ENCODE measurements around the gene FOXF1. TPM values are rescaled to one million over a fixed set of nuclear protein-coding genes. Genes with fewer than 3 reads are reported as not detected.

Gene FOXF1
- total RNA-seq, 2 experiments from 2014 or later, result not detected

DNA sequence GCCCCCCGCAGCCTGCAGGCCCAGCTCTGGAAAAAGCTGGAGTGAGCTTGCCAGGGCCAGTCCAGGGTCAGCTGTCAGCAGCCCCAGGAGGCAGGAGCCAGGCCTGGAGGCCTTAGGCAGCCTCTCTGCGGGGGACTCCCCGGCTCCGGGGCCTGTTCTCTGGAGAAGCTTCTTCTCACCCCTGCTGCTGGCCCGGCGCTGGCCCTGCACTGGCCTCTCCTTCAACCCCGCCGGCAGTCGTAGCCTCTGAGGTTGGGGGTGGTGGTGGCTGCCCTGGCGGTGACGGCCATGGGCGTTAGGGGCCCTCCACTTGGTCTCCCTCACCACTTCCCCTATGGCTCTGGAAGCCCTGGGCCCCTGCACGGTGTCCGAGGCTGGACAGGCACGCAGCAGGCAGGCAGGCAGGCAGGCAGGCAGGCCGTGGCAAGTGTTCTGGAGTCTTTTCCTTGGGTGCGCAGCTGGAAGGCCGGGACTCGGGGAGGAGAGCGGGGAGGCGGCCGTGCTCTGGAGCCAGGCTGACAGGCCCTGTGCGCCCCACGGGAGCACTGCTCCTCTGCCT, 2.1 kb downstream of the FOXF1 start:
- H3K27me3 Mint-ChIP-seq, result peaks cover 61% of the 10 kb centered on the region
- no peak for ATAC-seq
- no peaks in the 10 kb centered on the region for H3K9me3 Mint-ChIP-seq
- peaks cover 16% of the 10 kb centered on the region for H3K4me1 Mint-ChIP-seq (ENCODE audit: low read depth)
- no peak for TF ChIP-seq CTCF (IDR thresholded peaks at IDR 0.05)
- H3K36me3 Mint-ChIP-seq (ENCODE audit: low read depth), result no peaks in the 10 kb centered on the region
- POLR2A ChIA-PET, result interaction anchor here (0.6 kb wide), 1 partner anchor 214 kb away, joined by 4 read pairs; no protein-coding TSS in a partner anchor
- no peak overlapping the region for H3K4me3 Mint-ChIP-seq
- DNase-seq, result no peak
- intact Hi-C loops (cut with micrococcal nuclease), result no loop called here
- H3K27ac Mint-ChIP-seq, result no peak overlapping the region
- CTCF ChIA-PET, result interaction anchor here (0.9 kb wide), 1 partner anchor 52 kb away, joined by 3 read pairs; no protein-coding TSS in a partner anchor

DNA sequence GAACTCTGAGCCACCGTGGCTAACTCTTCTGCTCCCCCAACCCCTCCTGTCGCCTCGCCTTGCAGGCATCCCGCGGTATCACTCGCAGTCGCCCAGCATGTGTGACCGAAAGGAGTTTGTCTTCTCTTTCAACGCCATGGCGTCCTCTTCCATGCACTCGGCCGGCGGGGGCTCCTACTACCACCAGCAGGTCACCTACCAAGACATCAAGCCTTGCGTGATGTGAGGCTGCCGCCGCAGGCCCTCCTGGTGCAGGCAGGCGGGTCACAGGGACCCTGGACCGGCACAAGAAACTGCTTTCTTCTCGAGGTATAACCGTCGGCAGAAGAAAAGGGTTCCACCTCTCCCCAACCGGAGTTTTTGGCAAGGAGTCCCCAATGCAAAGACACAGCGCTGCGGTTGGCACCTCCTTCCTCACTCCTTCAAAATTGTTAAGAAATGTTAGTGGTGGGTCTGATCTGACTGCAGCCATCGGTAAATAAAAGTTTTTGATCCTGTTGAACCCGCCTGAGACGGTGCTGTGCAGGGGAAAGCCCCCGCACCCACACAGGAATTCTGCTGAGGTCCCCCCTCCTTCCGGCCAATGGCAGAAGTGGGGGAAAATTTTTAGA, 2.6 kb downstream of the FOXF1 start:
- intact Hi-C loops (cut with micrococcal nuclease), result no loop called here
- ChIA-PET POLR2A (interaction anchor here (0.6 kb wide), 1 partner anchor 213 kb away, joined by 4 read pairs; no protein-coding TSS in a partner anchor), CTCF (no interaction called here)
- no peak for TF ChIP-seq CTCF (IDR thresholded peaks at IDR 0.05)
- H3K4me1 Mint-ChIP-seq (ENCODE audit: low read depth), result peaks cover 10% of the 10 kb centered on the region
- peaks cover 61% of the 10 kb centered on the region for H3K27me3 Mint-ChIP-seq
- no peaks in the 10 kb centered on the region for H3K36me3 Mint-ChIP-seq (ENCODE audit: low read depth)
- H3K9me3 Mint-ChIP-seq, result no peaks in the 10 kb centered on the region
- no peak overlapping the region for H3K27ac Mint-ChIP-seq
- no peak overlapping the region for H3K4me3 Mint-ChIP-seq
- no peak for ATAC-seq
- no peak for DNase-seq

- H3K27me3 Mint-ChIP-seq, result peaks cover 66% of the 10 kb centered on the region
- ATAC-seq (no peak), DNase-seq (no peak)
- H3K4me3 Mint-ChIP-seq, result no peak overlapping the region
- CTCF ChIA-PET, result no interaction called here
- no peaks in the 10 kb centered on the region for H3K36me3 Mint-ChIP-seq (ENCODE audit: low read depth)
- H3K9me3 Mint-ChIP-seq, result no peaks in the 10 kb centered on the region
- H3K4me1 Mint-ChIP-seq (ENCODE audit: low read depth), result peaks cover 9% of the 10 kb centered on the region
- H3K27ac Mint-ChIP-seq, result no peak overlapping the region
- TF ChIP-seq CTCF (IDR thresholded peaks at IDR 0.05), result no peak
- intact Hi-C loops (cut with micrococcal nuclease), result no loop called here
- POLR2A ChIA-PET, result no interaction called here
Measured at GRCh38 chr16:86513471-86514277, 3.3 kb downstream of the FOXF1 start.

GRCh38 chr16:86514481-86515376, 4.4 kb downstream of the FOXF1 start:
- ChIA-PET POLR2A (no interaction called here), CTCF (no interaction called here)
- H3K4me1 Mint-ChIP-seq (ENCODE audit: low read depth), result peaks cover 4% of the 10 kb centered on the region
- intact Hi-C loops (cut with micrococcal nuclease), result loop anchor here (5.0 kb wide), 1 partner anchor 172 kb away; no protein-coding TSS in a partner anchor
- peaks cover 71% of the 10 kb centered on the region for H3K27me3 Mint-ChIP-seq
- H3K9me3 Mint-ChIP-seq, result no peaks in the 10 kb centered on the region
- DNase-seq, result no peak
- no peaks in the 10 kb centered on the region for H3K36me3 Mint-ChIP-seq (ENCODE audit: low read depth)
- no peak for ATAC-seq
- no peak for TF ChIP-seq CTCF (IDR thresholded peaks at IDR 0.05)
- no peak overlapping the region for H3K27ac Mint-ChIP-seq
- no peak overlapping the region for H3K4me3 Mint-ChIP-seq
